ENCODE measurements around the gene GARNL3.

GRCh38 chr9:127245637-127246164 lies 18.9 kb upstream of the GARNL3 start:
- TF ChIP-seq CTCF (IDR thresholded peaks at IDR 0.05) (no peak), POLR2A (IDR thresholded peaks at IDR 0.05) (no peak)
